Right lobe of liver (tissue), 6 donors: ENCODE results near the gene SPTBN1. TPM values are rescaled to one million over a fixed set of nuclear protein-coding genes. Genes with fewer than 3 reads are reported as not detected.

Source experiments
- ATAC-seq, 4 donors: fragments of 200-7000 bp; cut with Tn5 transposase; one replicate each; pipeline ENCODE4 v1.9.1; 2020; ENCODE audit warnings: mild to moderate bottlenecking in 4 of 4, moderate library complexity in 4 of 4
- DNase-seq, 3 donors: peaks; one replicate each; pipeline ENCODE4 v3.0.0-alpha.2; 2020
- H3K27ac ChIP-seq, 3 donors: fragments of 200-600 bp; one replicate each; pipeline ENCODE4 v1.8.0; 2022
- H3K27me3 ChIP-seq, 2 donors: fragments of 200-600 bp; one replicate each; pipeline ENCODE4 v1.8.0; 2022
- H3K36me3 ChIP-seq, 4 donors: fragments of 200-600 bp; sonication (generic) in 1 of 4; one replicate each; pipeline versions ENCODE4 v1.5.1 to v1.8.0; 2017 to 2022; ENCODE audit warnings: control low read depth in 1 of 4
- H3K4me1 ChIP-seq, 4 donors: fragments of 200-600 bp; sonication (generic) in 1 of 4; one replicate each; pipeline versions ENCODE4 v1.5.1 to v1.8.0; 2017 to 2022; ENCODE audit warnings: control low read depth in 1 of 4
- H3K4me3 ChIP-seq, 3 donors: fragments of 200-600 bp; one replicate each; pipeline ENCODE4 v1.8.0; 2022
- H3K9me3 ChIP-seq, 4 donors: fragments of 200-600 bp; sonication (generic) in 1 of 4; one replicate each; pipeline versions ENCODE4 v1.5.1 to v1.8.0; 2017 to 2022; ENCODE audit warnings: control low read depth in 1 of 4
- POLR2A ChIP-seq: fragments of 450-650 bp; IDR thresholded peaks from one replicate; pipeline ENCODE4 v1.6.1; 2017; ENCODE audit warnings: antibody characterized with exemption, mild to moderate bottlenecking
- WGBS: methylation state at CpG from one replicate; pipeline ENCODE4 v1.1.6; 2018; ENCODE audit warnings: low coverage, low lambda C conversion rate; ENCODE audit not compliant: insufficient coverage; ENCODE audit errors: missing lambda C conversion rate; 5-methylcytosine and 5-hydroxymethylcytosine counted together
- intact Hi-C, 2 donors: fragments of 100-400 bp; cut with DNase I; formaldehyde crosslinking; loops; one replicate each; pipeline versions ENCODE4 v1.11.2 to v1.14.1; 2022
- total RNA-seq, 6 experiments: library from RNA; depleted of rRNA in 2 of 6; stranded (reverse); fragments of >200 nt in 2 of 6; fragmentation: NEBNext Ultra II Directional in 3 of 6; extraction: Animal tissue kit (Norgen Biotek cat#: 25700) in 3 of 6; gene quantifications; one replicate each; pipeline versions ENCODE4 v1.1.0 to v1.2.4, GENCODE V29; 2016 to 2023
- TF ChIP-seq, protein P1 (sequence below), 4 donors: fragments of 200-600 bp in 3 of 4; fragments of 450-650 bp in 1 of 4; IDR thresholded peaks; one replicate each; pipeline versions ENCODE4 v1.5.1 to v1.8.0; 2016 to 2022; ENCODE audit warnings: antibody characterized with exemption in 4 of 4, mild to moderate bottlenecking in 2 of 4
- donor health status: DM: no; HTN: yes; CAD: no.
- donor health status: DM: no; HTN: no; CAD: no.
- donor health status: DM: no; HTN: no; CAD: no.
- donor health status: DM: no; HTN: yes; CAD: no.
- donor health status: DM: no; HTN: yes; CAD: no.

Gene SPTBN1
- total RNA-seq, 6 experiments from 2014 or later, result 107 to 315 (median 227) TPM

GRCh38 chr2:54681416-54681815 is 225.3 kb downstream of the SPTBN1 start:
- TF ChIP-seq, protein P1, sequence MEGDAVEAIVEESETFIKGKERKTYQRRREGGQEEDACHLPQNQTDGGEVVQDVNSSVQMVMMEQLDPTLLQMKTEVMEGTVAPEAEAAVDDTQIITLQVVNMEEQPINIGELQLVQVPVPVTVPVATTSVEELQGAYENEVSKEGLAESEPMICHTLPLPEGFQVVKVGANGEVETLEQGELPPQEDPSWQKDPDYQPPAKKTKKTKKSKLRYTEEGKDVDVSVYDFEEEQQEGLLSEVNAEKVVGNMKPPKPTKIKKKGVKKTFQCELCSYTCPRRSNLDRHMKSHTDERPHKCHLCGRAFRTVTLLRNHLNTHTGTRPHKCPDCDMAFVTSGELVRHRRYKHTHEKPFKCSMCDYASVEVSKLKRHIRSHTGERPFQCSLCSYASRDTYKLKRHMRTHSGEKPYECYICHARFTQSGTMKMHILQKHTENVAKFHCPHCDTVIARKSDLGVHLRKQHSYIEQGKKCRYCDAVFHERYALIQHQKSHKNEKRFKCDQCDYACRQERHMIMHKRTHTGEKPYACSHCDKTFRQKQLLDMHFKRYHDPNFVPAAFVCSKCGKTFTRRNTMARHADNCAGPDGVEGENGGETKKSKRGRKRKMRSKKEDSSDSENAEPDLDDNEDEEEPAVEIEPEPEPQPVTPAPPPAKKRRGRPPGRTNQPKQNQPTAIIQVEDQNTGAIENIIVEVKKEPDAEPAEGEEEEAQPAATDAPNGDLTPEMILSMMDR (IDR thresholded peaks at IDR 0.05), result no peak
- TF ChIP-seq POLR2A, result no peak
- H3K4me1 ChIP-seq, result peaks cover 0 to 24% (median 0%) of the 10 kb centered on the region in 4 donors
- no peaks in the 10 kb centered on the region for H3K36me3 ChIP-seq
- intact Hi-C loops, result no loop called here
- no peak for DNase-seq
- 77% methylated on average over 6 of the region's 6 CpGs for WGBS
- H3K27ac ChIP-seq, result no peak overlapping the region
- no peak for ATAC-seq
- H3K4me3 ChIP-seq, result no peak overlapping the region
- no peaks in the 10 kb centered on the region for H3K27me3 ChIP-seq
- no peaks in the 10 kb centered on the region for H3K9me3 ChIP-seq

DNA sequence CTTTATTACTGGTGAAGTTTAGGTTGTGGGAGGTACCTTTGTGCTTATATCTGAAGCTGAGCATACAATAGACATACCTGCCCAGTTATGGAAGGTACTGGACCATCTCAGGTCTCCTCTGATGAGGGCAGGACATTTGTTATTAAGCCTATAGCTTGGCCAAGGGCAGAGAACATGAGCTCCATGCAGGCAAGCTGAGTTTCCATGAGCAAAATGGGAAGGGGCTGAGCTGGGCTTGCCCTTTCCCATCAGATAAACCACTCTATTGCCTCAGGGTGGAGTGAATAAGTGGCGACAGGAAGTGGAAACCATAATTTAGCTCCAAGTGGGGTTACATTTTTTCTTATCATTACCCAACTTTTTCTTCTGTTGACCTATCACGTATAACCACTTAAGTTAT is 227.5 kb downstream of the SPTBN1 start:
- H3K4me3 ChIP-seq, result no peak overlapping the region
- TF ChIP-seq, protein P1 (IDR thresholded peaks at IDR 0.05), result no peak
- no peak for TF ChIP-seq POLR2A
- no peak overlapping the region for H3K27ac ChIP-seq
- 72% methylated on average over 2 of the region's 2 CpGs for WGBS
- no peaks in the 10 kb centered on the region for H3K36me3 ChIP-seq
- peaks cover 0 to 24% (median 0%) of the 10 kb centered on the region in 4 donors for H3K4me1 ChIP-seq
- intact Hi-C loops, result no loop called here
- H3K27me3 ChIP-seq, result no peaks in the 10 kb centered on the region
- no peaks in the 10 kb centered on the region for H3K9me3 ChIP-seq
- no peak for DNase-seq
- no peak for ATAC-seq

DNA sequence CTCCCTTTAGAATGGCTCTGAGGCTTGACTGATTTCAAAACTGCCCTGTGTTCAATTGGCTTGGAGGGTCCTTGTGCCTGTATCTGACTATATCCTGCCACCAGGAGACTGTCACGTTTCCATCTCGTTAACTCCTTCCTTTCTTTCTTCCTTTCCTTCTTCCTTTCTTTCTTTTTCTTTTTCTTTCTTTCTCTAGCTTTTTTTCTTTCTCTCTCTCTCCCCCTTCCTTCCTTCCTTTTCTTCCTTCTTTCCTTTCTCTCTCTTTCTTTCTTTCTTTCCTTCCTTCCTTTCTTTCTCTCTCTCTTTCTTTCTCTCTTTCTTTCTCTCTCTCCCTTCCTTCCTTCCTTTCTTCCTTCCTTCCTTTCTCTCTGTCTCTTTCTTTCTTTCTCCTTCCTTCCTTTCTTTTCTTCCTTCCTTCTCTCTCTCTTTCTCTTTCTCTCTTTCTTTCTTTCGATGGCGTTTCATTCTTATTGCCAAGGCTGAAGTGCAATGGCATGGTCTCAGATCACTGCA is 229.2 kb downstream of the SPTBN1 start:
- Histone ChIP-seq H3K9me3 (no peaks in the 10 kb centered on the region), H3K27ac (no peak overlapping the region), H3K27me3 (no peaks in the 10 kb centered on the region), H3K36me3 (no peaks in the 10 kb centered on the region), H3K4me1 (peaks cover 0 to 21% (median 0%) of the 10 kb centered on the region in 4 donors), H3K4me3 (no peak overlapping the region)
- intact Hi-C loops, result no loop called here
- WGBS, result 78% methylated on average over 4 of the region's 4 CpGs
- DNase-seq (no peak), ATAC-seq (peak in 1 of 4 donors; percentile 21)
- TF ChIP-seq, protein P1 (IDR thresholded peaks at IDR 0.05), result no peak
- no peak for TF ChIP-seq POLR2A

- H3K9me3 ChIP-seq, result no peaks in the 10 kb centered on the region
- H3K4me1 ChIP-seq, result peaks cover 0 to 14% (median 0%) of the 10 kb centered on the region in 4 donors
- no peak for DNase-seq
- 61% methylated on average over 3 of the region's 4 CpGs for WGBS
- H3K27ac ChIP-seq, result no peak overlapping the region
- no peak for ATAC-seq
- H3K4me3 ChIP-seq, result no peak overlapping the region
- H3K36me3 ChIP-seq, result no peaks in the 10 kb centered on the region
- intact Hi-C loops, result no loop called here
- H3K27me3 ChIP-seq, result no peaks in the 10 kb centered on the region
- TF ChIP-seq POLR2A, result no peak
- TF ChIP-seq, protein P1 (IDR thresholded peaks at IDR 0.05), result no peak
Observed at GRCh38 chr2:54687595-54688152, 231.5 kb downstream of the SPTBN1 start.
